HG03103 (cell line): ENCODE data around the gene LNX2.

Experiments
- ATAC-seq: cut with Tn5 transposase; IDR thresholded peaks from one replicate; pipeline ENCODE4 v1.9.1; 2021; ENCODE audit warnings: low read depth; ENCODE audit not compliant: unreplicated experiment

Gene LNX2

GRCh38 chr13:27617881-27618321 is 2.4 kb downstream of the LNX2 start:
- no peak for ATAC-seq

GRCh38 chr13:27613628-27614027 is 6.7 kb downstream of the LNX2 start:
- no peak for ATAC-seq

- no peak for ATAC-seq
Observed at GRCh38 chr13:27607125-27607524, 13.2 kb downstream of the LNX2 start.

- ATAC-seq = no peak
Observed at GRCh38 chr13:27605610-27606200, 14.6 kb downstream of the LNX2 start.

GRCh38 chr13:27605099-27605498 is 15.2 kb downstream of the LNX2 start:
- ATAC-seq = no peak

- ATAC-seq = no peak
Observed at GRCh38 chr13:27601803-27602202, 18.5 kb downstream of the LNX2 start.

GRCh38 chr13:27601208-27601607 is 19.1 kb downstream of the LNX2 start:
- ATAC-seq = no peak

GRCh38 chr13:27600711-27601110 is 19.6 kb downstream of the LNX2 start:
- ATAC-seq = no peak

- no peak for ATAC-seq
Observed at GRCh38 chr13:27599845-27600553, 20.3 kb downstream of the LNX2 start.

GRCh38 chr13:27599096-27599495 is 21.2 kb downstream of the LNX2 start:
- ATAC-seq = no peak

GRCh38 chr13:27595055-27595811 is 25.1 kb downstream of the LNX2 start:
- ATAC-seq = no peak

- ATAC-seq = no peak
Observed at GRCh38 chr13:27593267-27593666, 27.1 kb downstream of the LNX2 start.

- no peak for ATAC-seq
Observed at GRCh38 chr13:27592865-27593264, 27.5 kb downstream of the LNX2 start.

- ATAC-seq = no peak
Observed at GRCh38 chr13:27588405-27588804, 31.9 kb downstream of the LNX2 start.

GRCh38 chr13:27587095-27587746 is 33.1 kb downstream of the LNX2 start:
- ATAC-seq = no peak

GRCh38 chr13:27583645-27584044 is 36.7 kb downstream of the LNX2 start:
- ATAC-seq = no peak

- ATAC-seq = no peak
Observed at GRCh38 chr13:27578121-27579030, 42.0 kb downstream of the LNX2 start.

GRCh38 chr13:27574661-27575060 is 45.7 kb downstream of the LNX2 start:
- ATAC-seq = no peak

GRCh38 chr13:27573265-27573664 is 47.1 kb downstream of the LNX2 start:
- no peak for ATAC-seq

- no peak for ATAC-seq
Observed at GRCh38 chr13:27572234-27572901, 48.0 kb downstream of the LNX2 start.
